Calu3 (cell line): ENCODE data around the gene KCNN1. TPM values are rescaled to one million over a fixed set of nuclear protein-coding genes. Genes with fewer than 3 reads are reported as not detected.

Experiments used
- BruUV-seq: library from RNA; stranded (reverse); fragments of 400-500 nt; replicated peaks from 2 replicates; lab custom pipeline; 2021; lab: Mats Ljungman, UMichigan
- CTCF ChIA-PET: fragments of 300-600 bp; sonication (Branson Sonifier 250); formaldehyde crosslinking; loops from one replicate; lab custom pipeline; 2022; ENCODE audit warnings: antibody characterized with exemption; lab: Charles Lee
- DNase-seq: peaks from one replicate; pipeline ENCODE4 v3.0.0; 2022
- H3K27ac Mint-ChIP-seq: one replicate; pipeline ENCODE4 v1.8.0; 2022; ENCODE audit warnings: mixed read lengths; ENCODE audit not compliant: unreplicated experiment
- H3K27me3 Mint-ChIP-seq: one replicate; pipeline ENCODE4 v1.8.0; 2022; ENCODE audit warnings: mixed read lengths; ENCODE audit not compliant: unreplicated experiment
- H3K36me3 Mint-ChIP-seq: one replicate; pipeline ENCODE4 v1.8.0; 2022; ENCODE audit warnings: mild to moderate bottlenecking, moderate library complexity, mixed read lengths; ENCODE audit not compliant: insufficient read depth, unreplicated experiment
- H3K4me1 Mint-ChIP-seq: one replicate; pipeline ENCODE4 v1.8.0; 2022; ENCODE audit warnings: mild to moderate bottlenecking, low read depth, mixed read lengths; ENCODE audit not compliant: unreplicated experiment
- H3K4me3 Mint-ChIP-seq: one replicate; pipeline ENCODE4 v1.8.0; 2022; ENCODE audit warnings: mild to moderate bottlenecking, low read depth, moderate library complexity, mixed read lengths; ENCODE audit not compliant: unreplicated experiment
- H3K9me3 Mint-ChIP-seq: one replicate; pipeline ENCODE4 v1.8.0; 2022; ENCODE audit warnings: low read depth, mixed read lengths; ENCODE audit not compliant: unreplicated experiment
- CTCF ChIP-seq: fragments of 200-600 bp; IDR thresholded peaks from one replicate; pipeline ENCODE4 v1.8.0; 2022; ENCODE audit warnings: antibody characterized with exemption; ENCODE audit not compliant: unreplicated experiment
- intact Hi-C: fragments of 100-400 bp; cut with micrococcal nuclease; formaldehyde crosslinking; loops from one replicate; pipeline ENCODE4 v1.10.0; 2022; ENCODE audit not compliant: unreplicated experiment
- total RNA-seq: library from RNA; stranded (reverse); gene quantifications from 2 replicates; pipeline ENCODE4 v1.2.3, GENCODE V29; 2022

The KCNN1 gene
- total RNA-seq, 1 experiment from 2014 or later: not detected

DNA sequence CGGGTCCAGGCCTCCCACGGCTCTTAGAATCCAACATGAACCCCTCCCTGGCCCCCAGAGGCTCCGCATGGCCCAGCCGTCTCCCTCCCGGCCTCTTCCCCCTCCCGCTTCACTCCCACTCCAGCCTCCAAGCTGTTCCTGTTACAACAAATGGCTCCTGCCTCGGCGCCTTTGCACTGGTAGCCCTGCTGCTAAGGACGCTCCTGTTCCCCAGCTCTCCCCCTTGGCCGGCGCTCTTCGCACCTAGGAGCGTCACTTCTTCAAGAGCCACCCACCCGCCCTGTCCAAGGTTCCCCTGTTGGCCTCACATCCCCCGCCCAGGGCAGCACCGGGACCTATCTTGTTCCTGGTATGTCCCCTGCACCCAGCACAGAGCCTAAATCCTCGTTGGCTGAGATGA is 24.7 kb upstream of the KCNN1 start:
- DNase-seq: no peak
- no peaks in the 10 kb centered on the region for H3K9me3 Mint-ChIP-seq
- H3K4me1 Mint-ChIP-seq: peaks cover 2% of the 10 kb centered on the region
- no peak overlapping the region for H3K27ac Mint-ChIP-seq
- H3K36me3 Mint-ChIP-seq: peaks cover 20% of the 10 kb centered on the region
- no peaks in the 10 kb centered on the region for H3K27me3 Mint-ChIP-seq
- H3K4me3 Mint-ChIP-seq: no peak overlapping the region
- TF ChIP-seq CTCF: no peak
- intact Hi-C loops: no loop called here
- no TSS peak for BruUV-seq
- CTCF ChIA-PET: interaction anchor here (0.7 kb wide), 1 partner anchor 376 kb away, joined by 3 read pairs; no protein-coding TSS in a partner anchor

DNA sequence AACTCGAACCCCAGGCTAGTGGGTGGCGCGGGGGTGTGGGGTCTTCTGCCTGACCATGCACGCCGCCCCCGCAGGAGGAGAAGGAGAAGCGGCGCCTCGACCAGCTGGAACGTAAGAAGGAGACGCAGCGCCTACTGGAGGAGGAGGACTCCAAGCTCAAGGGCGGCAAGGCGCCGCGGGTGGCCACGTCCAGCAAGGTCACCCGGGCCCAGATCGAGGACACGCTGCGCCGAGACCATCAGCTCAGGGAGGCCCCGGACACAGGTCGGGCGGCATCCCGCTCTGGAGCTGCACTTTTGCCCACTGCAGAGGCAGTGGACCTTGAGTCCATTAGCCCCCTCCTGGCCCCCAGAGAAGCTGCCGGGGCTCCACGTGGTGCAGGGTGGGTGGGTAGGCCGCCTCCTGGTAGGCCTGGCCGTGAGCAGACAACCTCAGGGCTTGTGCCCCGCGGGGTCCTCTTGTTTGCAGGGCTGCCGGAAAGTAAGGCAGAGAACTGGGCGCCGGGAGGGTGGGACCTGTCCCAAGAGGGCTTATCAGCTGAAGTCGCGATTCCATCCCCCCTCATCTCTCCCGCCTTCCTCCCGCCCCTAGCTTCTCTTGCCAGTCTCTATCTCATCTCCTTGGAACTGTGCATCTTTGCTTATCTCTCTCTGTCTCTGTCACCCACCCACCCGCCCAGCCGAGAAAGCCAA is 24.2 kb upstream of the KCNN1 start:
- Mint-ChIP-seq H3K27ac (no peak overlapping the region), H3K4me3 (no peak overlapping the region), H3K4me1 (peaks cover 8% of the 10 kb centered on the region), H3K27me3 (no peaks in the 10 kb centered on the region), H3K36me3 (peaks cover 25% of the 10 kb centered on the region), H3K9me3 (no peaks in the 10 kb centered on the region)
- TF ChIP-seq CTCF: no peak
- DNase-seq: no peak
- intact Hi-C loops: no loop called here
- BruUV-seq: no TSS peak
- CTCF ChIA-PET: interaction anchor here (0.7 kb wide), 1 partner anchor 376 kb away, joined by 3 read pairs; no protein-coding TSS in a partner anchor

- peaks cover 27% of the 10 kb centered on the region for H3K36me3 Mint-ChIP-seq
- TF ChIP-seq CTCF: no peak
- peaks cover 8% of the 10 kb centered on the region for H3K4me1 Mint-ChIP-seq
- H3K9me3 Mint-ChIP-seq: no peaks in the 10 kb centered on the region
- intact Hi-C loops: no loop called here
- DNase-seq: no peak
- no peak overlapping the region for H3K27ac Mint-ChIP-seq
- TSS peak; percentile 81 for BruUV-seq
- peaks cover under 1% of the 10 kb centered on the region for H3K27me3 Mint-ChIP-seq
- no peak overlapping the region for H3K4me3 Mint-ChIP-seq
- CTCF ChIA-PET: interaction anchor here (0.6 kb wide), 1 partner anchor 297 kb away, joined by 4 read pairs; no protein-coding TSS in a partner anchor
Measured at GRCh38 chr19:17943274-17944221, 23.4 kb upstream of the KCNN1 start.

GRCh38 chr19:17944301-17944700 is 22.6 kb upstream of the KCNN1 start:
- H3K9me3 Mint-ChIP-seq: no peaks in the 10 kb centered on the region
- H3K4me3 Mint-ChIP-seq: no peak overlapping the region
- peaks cover 27% of the 10 kb centered on the region for H3K36me3 Mint-ChIP-seq
- peaks cover 13% of the 10 kb centered on the region for H3K4me1 Mint-ChIP-seq
- BruUV-seq: no TSS peak
- intact Hi-C loops: no loop called here
- TF ChIP-seq CTCF: no peak
- DNase-seq: no peak
- H3K27ac Mint-ChIP-seq: no peak overlapping the region
- CTCF ChIA-PET: interaction anchor here (0.6 to 1.3 kb wide), 2 partner anchors 9 to 296 kb away, joined by 3 to 4 read pairs; no protein-coding TSS in a partner anchor
- peaks cover 8% of the 10 kb centered on the region for H3K27me3 Mint-ChIP-seq
